ENCODE data around the gene CLRN1.

The CLRN1 gene

GRCh38 chr3:150925751-150926201, 46.8 kb downstream of the CLRN1 start:
- DNase-seq: peak in 8 of 58 donors; percentile 1 to 41 (median 12)

GRCh38 chr3:150922611-150923010, 49.9 kb downstream of the CLRN1 start:
- no peak for DNase-seq

- DNase-seq: no peak
These were observed 51.3 kb downstream of the CLRN1 start for GRCh38 chr3:150921209-150921608.

GRCh38 chr3:150920236-150920635, 52.3 kb downstream of the CLRN1 start:
- no peak for DNase-seq

GRCh38 chr3:150917951-150918350, 54.6 kb downstream of the CLRN1 start:
- no peak for DNase-seq

GRCh38 chr3:150913133-150913922, 59.2 kb downstream of the CLRN1 start:
- DNase-seq: peak in 1 of 58 donors; percentile 12

GRCh38 chr3:150912501-150912900, 60.0 kb downstream of the CLRN1 start:
- DNase-seq: no peak

- DNase-seq: no peak
These were observed 60.8 kb downstream of the CLRN1 start for GRCh38 chr3:150911771-150912170.

GRCh38 chr3:150906461-150906860, 66.1 kb downstream of the CLRN1 start:
- DNase-seq: no peak

- DNase-seq: no peak
These were observed 66.8 kb downstream of the CLRN1 start for GRCh38 chr3:150905746-150906145.

GRCh38 chr3:150905339-150905738, 67.2 kb downstream of the CLRN1 start, which contains the start of gene MINDY4B:
Gene MINDY4B (minus strand): TSS chr3:150905439. CDS start chr3:150905439, 0 bp downstream.
- no peak for DNase-seq

GRCh38 chr3:150902988-150903387, 69.5 kb downstream of the CLRN1 start:
- no peak for DNase-seq

- no peak for DNase-seq
These were observed 70.7 kb downstream of the CLRN1 start for GRCh38 chr3:150901793-150902192.

- DNase-seq: no peak
These were observed 73.4 kb downstream of the CLRN1 start for GRCh38 chr3:150899141-150899540.

- DNase-seq: peak in 1 of 58 donors; percentile 6
These were observed 74.3 kb downstream of the CLRN1 start for GRCh38 chr3:150898046-150898754.

- DNase-seq: no peak
These were observed 74.9 kb downstream of the CLRN1 start for GRCh38 chr3:150897592-150897991.

- no peak for DNase-seq
These were observed 81.7 kb downstream of the CLRN1 start for GRCh38 chr3:150890831-150891230.

GRCh38 chr3:150890295-150890694, 82.2 kb downstream of the CLRN1 start:
- no peak for DNase-seq

- DNase-seq: no peak
These were observed 83.4 kb downstream of the CLRN1 start for GRCh38 chr3:150889106-150889505.

- DNase-seq: no peak
These were observed 85.5 kb downstream of the CLRN1 start for GRCh38 chr3:150887031-150887430.

- no peak for DNase-seq
These were observed 87.0 kb downstream of the CLRN1 start for GRCh38 chr3:150885535-150885934.

- no peak for DNase-seq
These were observed 93.4 kb downstream of the CLRN1 start for GRCh38 chr3:150878996-150879575.

Measured in anterior cingulate cortex (tissue), 58 donors.